HG03520 (cell line): Measurements from ENCODE around the gene PODNL1.

Source experiments
- ATAC-seq: cut with Tn5 transposase; IDR thresholded peaks from one replicate; pipeline ENCODE4 v1.9.1; 2021; ENCODE audit warnings: mild to moderate bottlenecking, moderate library complexity; ENCODE audit not compliant: unreplicated experiment

PODNL1 gene, protein sequence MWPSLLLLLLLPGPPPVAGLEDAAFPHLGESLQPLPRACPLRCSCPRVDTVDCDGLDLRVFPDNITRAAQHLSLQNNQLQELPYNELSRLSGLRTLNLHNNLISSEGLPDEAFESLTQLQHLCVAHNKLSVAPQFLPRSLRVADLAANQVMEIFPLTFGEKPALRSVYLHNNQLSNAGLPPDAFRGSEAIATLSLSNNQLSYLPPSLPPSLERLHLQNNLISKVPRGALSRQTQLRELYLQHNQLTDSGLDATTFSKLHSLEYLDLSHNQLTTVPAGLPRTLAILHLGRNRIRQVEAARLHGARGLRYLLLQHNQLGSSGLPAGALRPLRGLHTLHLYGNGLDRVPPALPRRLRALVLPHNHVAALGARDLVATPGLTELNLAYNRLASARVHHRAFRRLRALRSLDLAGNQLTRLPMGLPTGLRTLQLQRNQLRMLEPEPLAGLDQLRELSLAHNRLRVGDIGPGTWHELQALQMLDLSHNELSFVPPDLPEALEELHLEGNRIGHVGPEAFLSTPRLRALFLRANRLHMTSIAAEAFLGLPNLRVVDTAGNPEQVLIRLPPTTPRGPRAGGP

DNA sequence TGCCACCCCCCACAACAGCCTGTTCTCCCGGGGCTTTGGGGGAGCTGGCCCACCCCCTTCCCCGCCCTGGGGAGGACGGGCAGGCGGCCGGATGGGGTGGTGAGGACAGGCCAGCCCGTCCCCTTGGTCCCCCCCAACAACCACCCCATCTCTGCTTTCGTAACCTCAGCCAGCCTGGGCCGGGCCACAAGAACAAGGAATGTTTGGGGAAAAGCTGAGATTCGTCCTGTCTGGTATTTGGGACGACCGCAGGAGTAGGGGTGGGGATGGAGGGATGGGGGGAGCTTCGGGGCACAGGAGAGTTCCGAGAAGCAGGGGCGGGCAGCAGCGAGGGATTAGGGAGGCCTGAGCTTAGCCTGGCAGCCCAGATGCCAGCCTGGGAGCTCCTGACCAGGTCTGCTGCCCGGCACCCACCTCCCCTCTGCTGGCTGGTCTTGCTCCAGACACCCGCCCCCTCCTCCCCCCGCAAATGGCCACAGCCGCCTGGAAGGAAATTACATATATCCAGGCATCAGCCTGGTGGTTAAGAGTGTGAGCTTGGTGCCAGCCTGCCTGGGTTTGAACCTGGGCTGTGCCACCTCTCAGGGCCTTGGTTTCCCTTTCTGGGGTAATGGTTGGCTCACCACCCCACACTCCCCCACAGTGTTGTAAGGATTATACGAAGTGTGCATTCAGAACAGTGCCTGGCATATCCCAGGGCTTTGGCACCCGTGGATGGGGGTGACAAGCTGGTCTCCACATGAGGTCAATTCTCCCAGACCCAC, at the start of gene PODNL1:
PODNL1 (minus strand) TSS at position 117 of the 764 bp plus-strand sequence. CDS start 236 bp downstream, outside the sequence.
- ATAC-seq: no peak

DNA sequence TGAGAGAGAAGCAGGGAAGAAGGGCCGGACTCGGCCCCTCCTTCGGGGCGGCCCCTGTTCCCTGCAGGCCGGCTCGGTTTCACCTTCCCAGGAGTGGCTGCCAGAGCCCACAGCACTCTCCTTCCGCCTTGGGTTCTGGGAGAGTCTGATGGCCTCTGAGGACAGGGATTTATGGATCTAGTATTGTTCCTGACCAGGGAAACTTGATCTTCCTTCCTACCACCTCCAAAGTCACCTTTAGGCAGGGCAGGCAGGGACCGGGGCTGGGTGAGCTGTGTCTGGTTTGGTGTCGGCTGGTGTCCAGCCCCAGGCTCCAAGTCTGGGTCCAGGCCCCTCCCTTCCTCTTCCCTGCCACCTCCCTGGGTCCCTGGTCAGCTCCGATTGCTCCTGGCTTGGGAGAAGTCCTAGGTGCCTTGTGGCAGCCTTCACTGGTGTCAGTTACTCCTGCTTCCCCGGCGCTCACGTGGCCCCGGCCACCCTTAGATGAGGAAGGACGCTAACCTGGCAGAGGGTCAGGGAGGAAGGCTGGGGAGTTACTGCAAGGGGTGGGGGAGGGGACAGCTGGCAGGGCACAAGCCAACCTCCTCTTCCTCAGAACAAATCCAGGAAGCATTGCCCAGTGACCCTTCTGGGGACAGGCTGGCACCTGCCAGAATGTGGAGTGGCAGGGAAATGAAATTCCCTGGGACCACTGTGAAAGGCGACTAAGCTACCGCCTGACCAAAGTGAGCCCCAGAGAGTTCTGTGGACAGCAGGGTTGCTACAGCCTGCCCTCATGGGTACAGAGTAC, 49.1 kb upstream of the PODNL1 start:
- no peak for ATAC-seq

DNA sequence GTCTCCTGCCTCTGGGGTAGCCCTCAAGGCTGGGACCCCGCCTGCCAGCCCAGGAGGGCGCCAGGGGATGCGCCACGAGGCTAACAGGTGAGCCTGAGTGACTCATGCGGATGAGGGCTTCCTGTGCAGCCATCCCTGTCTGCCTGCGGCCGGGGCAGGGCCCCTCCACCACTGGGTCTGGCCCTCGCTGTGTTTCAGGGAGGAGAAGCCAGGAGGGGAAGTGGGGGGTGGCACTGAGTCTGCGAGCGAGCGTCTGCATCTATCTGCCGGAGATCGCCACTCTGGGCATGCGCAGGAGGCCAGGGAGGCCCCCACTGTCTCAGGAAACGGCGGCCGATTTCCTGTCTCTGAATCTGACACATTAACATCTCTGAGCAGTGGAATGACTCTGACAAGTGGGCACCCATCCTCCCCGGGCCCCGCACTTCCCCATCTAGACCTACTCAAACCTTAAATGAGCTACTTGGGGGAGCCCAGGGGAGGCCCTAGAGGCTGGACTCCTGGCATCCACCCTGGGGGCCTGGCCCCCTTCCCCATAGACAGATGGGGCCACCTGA, 48.2 kb upstream of the PODNL1 start:
- no peak for ATAC-seq

DNA sequence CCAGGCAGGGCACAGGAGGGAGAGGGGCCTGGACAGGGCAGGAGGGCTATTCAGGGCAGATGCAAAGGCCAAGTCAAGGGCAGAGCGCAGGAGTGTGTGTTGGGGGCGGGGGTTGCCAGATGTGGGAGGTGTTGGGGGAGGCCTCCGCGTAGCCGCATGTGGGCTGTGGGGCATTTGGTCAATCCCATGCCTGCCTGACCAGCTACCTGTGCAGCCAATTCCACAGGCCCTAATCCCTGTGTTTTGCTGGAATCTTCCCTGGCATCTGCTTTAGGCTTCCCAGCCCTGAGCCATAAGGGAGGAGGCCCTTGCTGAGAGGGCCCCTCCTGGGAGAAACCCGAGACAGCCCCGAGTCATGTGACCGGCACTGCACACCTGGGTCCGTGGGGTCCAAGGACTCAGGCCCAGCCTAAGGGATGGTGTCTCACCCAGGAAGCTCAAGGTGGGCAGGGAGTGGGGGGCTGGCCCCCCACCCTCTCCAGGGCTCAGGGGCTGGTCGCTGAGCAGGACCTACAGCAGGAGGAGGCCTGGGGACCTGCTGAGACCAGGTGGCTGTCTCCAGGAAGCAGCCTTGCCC, 47.6 kb upstream of the PODNL1 start:
- ATAC-seq: no peak

DNA sequence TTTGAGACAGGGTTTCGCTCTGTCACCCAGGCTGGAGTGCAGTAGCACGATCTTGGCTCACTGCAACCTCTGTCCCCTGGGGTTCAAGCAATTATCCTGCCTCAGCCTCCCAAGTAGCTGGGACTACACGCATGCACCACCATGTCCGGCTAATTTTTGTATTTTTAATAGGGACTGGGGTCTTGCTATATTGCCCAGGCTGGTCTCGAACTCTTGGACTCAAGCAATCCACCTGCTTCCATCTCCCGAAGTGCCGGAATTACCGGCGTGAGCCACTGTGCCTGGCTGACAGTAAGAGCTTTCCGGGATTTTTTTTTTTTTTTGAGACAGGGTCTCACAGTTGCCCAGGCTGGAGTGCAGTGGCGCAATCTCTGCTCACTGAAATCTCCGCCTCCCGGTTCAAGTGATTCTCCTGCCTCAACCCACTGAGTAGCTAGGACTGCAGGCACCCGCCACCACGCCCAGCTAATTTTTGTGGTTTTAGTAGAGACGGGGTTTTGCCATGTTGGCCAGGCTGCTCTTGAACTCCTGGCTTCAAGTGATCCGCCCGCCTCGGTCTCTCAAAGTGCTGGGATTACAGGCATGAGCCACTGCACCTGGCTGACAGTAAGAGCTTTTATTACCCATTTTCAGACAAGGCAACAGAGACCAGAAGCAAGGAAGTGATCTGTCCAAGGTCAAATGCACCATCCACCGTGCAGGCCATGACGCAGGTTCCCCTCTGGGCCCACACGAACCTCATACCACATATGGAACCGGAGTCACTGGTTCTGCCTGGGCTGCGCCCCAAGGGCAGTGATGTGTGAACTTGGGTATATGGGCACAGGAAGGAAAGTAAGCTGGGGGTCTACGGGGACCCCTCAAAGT, 46.9 kb upstream of the PODNL1 start:
- no peak for ATAC-seq

DNA sequence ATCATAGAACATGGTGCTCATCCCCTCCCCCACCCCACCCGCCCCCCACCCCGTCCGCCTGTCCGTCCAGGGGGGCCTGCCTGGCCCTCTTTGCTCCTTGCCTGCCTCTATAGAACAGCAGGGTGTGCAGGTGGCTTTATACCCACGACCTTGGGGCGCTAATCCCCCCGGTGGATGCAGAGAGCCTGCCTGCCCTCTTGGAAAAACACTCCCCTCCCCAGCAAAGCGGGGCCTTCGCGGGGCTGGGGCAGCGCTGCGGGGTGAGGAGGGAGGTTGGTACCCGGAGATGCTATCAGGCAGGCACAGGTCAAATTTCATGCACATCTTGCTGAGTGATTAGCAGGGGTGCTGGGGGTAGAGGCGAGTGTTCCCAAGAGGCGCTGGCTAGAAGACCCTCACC, 46.0 kb upstream of the PODNL1 start:
- no peak for ATAC-seq

DNA sequence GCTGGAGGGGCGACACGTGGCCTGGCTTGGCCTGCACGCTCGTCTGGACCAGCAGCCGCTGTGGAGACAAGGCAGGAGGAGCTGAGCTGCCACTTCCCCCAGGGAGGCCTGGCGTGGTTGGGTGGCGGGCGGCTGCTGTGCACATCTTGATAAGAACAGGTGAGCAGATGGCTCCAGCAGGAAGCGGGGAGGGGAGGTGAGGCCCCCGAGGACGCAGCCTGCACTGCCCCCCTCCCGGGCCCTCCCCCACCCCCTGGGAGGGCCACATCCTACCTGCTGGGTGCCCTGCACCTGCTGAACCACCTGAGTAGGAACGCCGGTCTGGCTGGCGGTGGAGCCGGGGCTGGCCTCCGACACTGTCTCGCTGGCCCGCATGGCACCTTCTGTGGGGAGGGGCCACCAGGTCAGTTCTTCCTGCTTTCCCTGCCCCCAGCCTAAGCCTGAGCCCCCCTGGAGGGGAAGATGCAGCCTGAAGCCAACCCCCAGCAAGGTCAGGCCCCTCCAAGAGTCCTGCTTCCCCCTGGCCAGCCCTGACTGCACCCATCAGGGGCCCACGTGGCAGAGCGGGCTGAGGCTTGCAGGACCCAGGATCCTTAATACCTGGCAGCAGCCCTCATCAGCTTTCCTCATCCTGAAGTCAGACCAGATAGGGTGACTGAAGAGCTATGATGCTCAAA, 45.1 kb upstream of the PODNL1 start:
- ATAC-seq: no peak

DNA sequence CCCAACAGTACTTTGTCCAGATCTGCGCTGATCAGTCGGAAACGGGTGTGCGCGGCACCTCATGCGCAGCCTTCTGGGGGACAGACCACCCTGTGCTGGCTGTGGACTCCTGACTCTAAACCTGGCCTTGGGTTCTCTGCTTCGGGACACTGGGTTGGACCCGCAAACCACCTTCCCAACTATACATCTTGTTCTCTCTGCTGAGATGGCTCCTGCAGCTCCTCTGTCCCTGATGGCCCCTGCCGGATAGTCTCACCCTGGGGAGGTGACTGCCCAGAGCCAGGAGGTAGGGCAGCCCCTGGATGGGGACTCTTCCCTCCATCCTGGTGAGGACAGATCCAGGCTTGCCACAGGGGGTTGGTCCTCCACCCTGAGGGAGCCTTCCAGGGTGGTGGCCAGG, 44.6 kb upstream of the PODNL1 start:
- ATAC-seq: no peak

DNA sequence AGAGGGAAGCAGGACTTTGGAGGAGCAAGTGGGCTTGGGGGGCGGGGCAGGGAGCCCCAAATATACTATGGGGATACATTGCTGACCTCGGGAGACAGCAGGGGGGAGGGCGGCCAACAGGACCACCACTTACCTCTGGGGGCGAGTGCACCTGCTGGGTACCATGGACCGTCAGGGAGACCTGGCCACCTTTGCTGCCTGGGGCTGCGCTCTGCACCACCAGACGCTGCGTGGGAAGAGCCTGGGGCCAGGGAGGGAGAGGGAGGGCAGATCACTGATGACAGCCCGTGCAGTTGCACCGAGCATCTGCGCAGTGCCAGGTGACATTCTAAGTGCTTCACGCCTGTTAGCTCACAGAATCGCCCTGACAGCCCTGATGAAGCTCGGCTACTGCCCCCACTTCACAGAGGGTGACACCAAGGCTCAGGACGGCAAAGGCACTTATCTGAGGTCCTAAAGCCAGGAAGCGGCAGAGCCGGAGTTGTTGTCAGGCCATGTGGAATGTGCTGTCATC, 43.8 kb upstream of the PODNL1 start:
- no peak for ATAC-seq

DNA sequence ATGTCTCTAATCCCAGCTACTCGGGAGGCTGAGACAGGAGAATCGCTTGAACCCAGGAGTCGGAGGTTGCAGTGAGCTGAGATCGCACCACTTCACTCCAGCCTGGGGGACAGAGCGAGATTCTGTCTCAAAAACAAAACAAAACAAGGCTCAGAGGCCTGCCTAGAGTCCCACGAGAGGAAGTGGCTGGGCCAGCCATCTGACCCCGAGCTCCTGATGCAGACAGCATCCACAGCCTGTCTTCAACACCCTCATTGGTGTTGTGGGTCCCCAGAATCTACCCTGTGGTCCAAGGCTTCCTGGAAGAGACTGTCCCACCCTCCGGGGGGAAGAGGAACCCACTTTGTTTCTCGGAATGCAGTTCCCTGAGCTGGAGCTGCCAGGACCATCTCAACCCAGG, 43.2 kb upstream of the PODNL1 start:
- no peak for ATAC-seq

DNA sequence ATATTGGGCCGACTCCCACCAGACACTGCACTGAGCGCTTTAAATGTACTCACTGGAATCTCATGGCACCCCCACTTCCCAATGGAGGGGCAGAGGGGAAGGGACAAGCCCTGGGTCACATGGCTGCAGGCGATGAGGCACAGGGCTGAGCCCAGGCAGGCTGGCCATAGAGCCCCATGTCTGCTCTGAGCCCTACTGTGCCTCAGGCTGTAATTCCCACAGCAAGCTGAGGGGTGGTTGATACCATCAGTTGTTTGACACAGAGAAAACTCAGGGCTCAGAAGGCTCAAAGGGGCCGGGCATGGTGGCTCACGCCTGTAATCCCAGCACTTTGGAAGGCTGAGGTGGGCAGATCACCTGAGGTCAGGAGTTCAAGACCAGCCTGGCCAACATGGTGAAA, 42.8 kb upstream of the PODNL1 start:
- ATAC-seq: no peak

DNA sequence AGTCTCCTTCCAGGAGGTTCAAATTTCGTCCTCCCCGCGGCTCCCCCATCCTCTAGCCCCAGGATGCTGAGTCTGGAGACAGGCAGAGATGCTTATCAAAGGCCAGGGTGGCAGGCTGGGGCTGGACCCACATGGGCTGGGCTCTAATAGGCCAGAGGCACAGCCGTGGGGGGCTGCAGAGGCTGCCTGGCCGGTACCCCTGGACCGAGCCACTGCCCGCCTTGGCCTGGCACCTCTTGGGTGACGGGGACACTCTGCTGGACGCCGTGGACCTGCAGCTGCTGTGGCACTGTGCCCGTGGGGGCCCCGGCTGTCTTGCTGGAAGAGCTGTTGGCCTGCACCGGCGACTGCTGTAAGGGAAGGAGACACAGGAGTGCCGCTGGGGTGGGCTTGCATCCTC, 42.1 kb upstream of the PODNL1 start:
- ATAC-seq: no peak

DNA sequence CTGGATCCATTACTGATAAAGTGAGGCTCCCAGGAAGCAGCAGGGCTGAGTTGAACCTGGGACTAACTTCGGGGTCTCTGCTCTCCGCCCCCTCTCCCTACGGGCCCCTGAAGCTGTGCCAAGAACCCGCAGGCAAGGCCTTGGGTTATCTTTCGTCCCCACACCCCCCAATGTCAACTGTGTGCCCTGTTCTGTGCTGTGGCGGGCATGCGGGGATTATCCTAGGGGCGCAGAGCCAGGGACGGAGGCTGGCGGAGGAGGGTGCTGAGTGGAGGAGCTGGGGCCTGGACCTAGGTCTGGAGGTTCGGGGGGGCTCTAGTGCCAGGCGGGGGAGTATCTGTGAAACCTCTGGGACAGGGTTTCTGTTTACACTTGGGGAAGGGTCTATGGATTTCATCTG, 41.5 kb upstream of the PODNL1 start:
- no peak for ATAC-seq

DNA sequence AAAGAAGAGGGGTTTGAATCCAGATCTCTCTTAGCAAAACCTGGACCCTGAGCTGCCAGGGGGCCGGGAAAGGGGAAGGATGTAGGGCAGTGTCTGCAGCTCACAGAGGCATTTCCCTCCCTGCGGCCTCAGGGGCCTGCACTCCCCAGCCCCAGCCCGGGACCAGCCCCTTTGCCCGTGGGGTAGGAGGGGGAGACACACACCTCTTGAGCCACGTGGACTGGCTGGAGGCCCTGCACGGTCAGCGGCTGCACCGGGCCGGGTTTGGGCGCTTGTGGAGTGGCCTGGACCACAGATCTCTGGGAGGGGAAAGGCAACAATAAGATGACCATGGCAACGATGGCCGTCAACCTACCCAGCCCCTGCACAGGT, 41.0 kb upstream of the PODNL1 start:
- no peak for ATAC-seq

DNA sequence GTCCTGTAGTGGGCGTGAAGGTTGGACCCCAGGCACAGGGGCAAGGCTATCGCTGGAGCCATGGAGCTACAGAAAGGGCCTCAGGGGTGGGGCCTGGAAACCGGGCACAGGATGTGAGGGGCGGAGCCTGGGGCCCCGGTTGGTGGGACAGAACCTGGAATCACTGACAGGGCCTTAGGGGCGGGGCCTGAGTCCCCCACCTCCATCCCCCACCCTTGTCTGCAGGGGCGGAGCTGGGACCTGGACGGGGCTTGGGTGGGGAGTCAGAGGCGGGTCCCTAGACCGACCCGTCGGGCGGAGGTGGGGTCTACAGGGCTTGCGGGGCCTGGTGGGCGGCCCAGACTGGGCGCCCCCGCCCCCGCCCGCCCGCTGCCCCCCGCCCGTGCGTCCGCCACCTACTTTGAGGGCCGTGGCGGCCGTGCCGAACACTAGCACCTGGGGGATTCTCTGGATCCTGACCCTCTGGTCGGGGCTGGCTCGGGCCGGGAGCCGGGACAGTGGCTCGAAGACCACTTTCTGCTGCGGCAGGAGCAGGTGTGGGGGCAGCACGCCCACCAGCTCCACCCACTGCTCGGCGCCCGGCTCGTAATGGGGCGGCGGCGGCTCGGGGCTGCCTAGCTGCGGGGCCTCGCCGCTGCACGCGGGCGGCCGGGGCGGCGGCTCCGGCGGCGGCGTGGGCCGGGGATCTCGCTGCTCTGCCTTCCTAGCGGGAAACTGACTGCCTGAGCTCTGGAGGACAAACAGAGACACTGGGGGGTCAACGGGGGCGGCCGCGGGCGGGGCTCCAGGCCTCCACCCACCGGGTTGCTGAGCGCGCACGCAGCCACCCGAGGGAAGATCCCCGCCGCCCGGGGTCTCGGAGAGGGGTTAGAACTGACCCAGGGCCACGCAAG, 40.4 kb upstream of the PODNL1 start:
- ATAC-seq: no peak

DNA sequence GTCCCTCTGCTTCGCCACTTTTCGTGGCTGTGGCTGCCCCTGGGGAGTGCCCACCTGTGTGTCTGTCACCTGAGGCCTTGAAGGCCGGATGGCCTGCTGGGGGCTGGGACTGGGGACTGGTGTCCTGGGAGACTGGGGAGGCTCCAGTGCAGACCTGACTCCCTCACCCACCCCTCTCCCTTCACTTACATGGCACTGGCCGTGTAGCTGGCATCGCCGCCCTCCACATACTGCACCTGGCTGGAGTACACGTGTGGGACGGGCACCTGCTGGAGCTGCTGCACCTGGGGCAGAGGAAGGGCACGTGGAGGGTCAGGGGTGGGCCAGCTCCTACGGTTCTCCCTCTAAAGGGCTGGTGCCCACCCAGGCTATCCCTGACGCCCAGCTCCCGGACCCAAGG, 39.6 kb upstream of the PODNL1 start:
- ATAC-seq: no peak

DNA sequence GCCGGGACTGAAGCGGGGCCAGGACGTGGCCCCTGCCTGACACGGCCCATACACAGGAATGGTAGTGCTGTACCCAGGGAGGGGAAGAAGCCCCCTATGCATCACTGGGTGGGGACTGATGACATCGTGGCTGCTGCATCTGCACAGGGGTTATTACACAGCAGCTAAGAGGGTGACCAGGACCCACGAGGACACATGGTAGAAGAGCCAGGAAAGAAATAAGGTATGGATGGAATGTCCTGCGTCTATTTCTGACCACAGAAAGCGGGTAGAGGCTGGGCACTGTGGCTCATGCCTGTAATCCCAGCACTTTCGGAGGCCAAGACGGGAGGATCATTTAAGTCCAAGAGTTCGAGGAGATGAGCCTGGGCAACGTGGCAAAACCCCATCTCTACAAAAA, 38.2 kb upstream of the PODNL1 start:
- ATAC-seq: no peak

DNA sequence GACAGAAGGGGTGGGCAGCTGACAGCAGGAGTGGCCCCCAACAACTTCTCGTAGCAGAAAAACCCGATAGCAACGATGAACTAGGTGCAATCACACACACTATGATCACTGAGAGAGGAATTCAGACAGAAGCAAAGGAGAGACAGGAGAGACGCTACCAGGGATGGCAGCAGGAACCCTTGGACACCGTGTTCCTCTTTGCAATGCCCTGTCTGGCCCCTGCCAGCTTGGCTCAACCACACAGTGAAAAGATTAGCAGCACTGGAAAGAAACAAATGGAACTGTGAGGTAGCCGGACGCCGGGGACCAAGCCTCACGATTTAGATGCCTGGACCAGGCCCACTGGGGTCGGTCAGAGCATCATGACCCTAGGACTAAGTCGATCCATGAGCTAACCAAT, 37.7 kb upstream of the PODNL1 start:
- ATAC-seq: no peak
